Measurements from ENCODE around the gene DPM1.
"Not testable (repeated sequence)": the region's sequence is repeated elsewhere in the genome, so short reads cannot be mapped to it uniquely, and the experiment has no call there.

DPM1 gene

DNA sequence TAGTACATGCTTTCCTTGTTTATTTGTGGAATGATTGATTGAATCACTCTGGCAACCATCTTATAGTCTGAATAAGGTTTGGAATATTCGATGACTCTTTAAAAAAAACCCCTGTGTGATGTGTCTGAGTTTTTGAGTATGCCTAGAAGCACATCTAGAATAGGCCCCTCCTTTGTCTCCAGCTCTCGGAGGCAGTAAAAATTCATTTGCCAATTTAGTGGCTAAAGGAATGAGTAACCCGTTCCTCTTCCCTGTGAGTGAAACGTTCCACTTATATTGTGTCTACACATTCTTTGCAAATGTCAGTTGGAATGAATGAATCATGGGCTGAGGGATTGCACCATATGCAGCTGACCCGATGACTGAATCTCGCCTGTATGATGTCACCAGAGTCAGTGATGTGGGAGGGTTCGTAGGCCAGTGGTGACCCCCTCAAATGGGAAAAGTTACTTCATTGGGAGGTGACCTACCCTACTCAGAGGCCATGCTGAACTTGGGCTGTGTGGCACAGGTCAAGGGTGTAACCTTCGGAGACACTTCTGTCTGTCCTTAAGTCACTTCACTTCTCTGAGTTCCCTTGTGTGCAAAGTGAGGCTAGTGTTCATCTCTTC lies 21.8 kb upstream of the DPM1 start:
- DNase-seq (ENCODE audit: low read depth, low spot score): no peak

DNA sequence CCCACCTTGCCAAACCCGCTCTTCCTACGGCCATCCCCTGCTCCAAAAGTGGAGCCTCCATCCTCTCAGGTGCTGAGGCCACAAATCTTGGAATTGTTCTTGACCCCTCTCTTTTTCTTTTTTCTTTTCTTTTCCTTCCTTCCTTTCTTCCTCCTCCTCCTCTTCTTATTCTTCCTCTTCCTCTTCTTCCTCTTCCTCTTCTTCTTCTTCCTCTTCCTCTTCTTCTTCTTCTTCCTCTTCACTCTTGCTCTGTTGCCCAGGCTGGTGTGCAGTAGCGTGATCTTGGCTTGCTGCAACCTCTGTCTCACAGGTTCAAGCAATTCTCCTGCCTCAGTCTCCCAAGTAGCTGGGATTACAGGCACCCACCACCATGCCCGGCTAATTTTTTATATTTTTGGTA lies 20.2 kb upstream of the DPM1 start:
- not testable (repeated sequence) for DNase-seq (ENCODE audit: low read depth, low spot score)

DNA sequence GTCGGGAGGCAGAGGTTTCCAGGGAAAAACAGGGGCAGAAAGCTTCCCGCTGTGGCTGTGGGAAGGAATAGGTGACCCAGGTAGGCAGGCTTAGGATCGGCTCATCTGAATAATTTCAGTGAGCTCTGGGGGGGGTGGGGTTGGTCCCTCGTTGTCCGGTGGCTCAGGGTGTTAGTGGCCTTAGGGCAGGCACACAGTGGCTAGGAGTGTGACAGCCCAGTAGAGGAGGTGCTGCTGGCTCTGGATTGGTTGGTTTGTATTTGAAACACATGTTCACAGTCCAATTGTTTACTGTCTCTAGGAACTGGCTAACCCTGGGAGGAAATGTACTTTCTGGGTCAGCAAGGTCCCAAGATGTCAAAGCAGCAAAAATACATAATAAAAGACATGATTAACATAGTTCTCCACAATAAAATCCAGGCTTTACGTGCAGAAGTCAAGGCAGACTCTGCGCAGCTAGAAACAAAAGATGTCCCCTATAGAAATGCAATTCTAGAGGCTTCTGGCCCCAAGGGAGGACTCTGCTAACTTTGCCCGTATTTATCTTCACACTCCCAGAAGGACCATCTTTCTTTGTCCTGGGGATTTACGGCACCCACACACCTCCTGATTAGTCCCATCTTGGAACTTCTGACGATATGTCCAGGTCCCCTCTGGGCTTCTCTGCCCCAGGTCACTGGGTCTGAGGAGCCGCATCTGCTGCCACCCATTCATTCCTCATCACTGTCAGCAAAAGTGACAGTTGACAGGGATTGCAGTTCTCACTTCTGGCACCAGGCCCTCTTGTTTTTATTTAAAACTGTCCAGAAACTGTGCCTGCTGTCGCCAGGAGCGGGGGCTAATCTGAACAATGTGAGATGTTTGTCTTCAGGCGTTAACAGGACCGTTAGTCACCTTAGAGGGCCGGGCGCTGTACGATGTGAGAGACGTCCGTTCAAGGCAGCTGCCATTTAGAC lies 19.0 kb upstream of the DPM1 start:
- DNase-seq (ENCODE audit: low read depth, low spot score): peak; percentile 77

GRCh38 chr20:50975701-50976330 lies 17.5 kb upstream of the DPM1 start:
- no peak for DNase-seq (ENCODE audit: low read depth, low spot score)

GRCh38 chr20:50969912-50970311 lies 11.6 kb upstream of the DPM1 start:
- DNase-seq (ENCODE audit: low read depth, low spot score): no peak

DNA sequence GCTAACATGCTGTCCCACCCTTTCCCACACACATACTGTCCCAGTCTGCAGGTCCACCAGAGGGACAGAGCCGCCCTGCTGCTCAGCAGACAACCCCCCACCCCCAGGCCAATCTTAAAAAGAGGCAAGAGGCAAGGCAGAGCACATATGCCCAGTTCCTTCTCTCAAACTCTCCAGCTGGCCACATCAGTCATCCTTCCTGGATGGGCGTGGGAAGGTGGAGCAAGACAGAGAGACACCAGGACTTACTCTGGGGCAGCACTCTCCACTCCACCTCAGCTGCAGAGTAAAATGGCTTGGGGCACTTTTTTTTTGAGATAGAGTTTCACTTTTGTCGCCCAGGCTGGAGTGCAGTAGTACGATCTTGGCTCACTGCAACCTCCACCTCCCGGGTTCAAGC lies 11.1 kb upstream of the DPM1 start:
- no peak for DNase-seq (ENCODE audit: low read depth, low spot score)

DNA sequence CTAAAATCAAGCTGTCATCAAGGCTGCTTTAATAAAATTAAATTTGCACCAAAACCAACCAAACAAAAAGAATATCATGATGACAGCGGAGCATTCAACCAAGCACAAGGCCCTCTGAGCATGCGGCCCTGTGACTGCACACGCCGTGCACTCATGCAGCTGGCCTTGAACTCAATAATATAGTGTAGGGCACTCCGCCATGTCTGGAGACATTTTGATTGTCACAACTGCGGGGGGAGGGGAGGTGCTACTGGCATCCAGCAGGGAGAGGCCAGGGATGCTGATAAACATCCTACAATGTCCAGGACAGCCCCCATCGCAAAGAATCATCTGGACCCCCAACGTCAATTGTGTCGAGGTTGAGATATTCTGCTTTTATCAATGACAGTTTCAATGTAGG lies 10.0 kb upstream of the DPM1 start:
- no peak for DNase-seq (ENCODE audit: low read depth, low spot score)

- DNase-seq (ENCODE audit: low read depth, low spot score): no peak
Measured at GRCh38 chr20:50967586-50967985, 9.3 kb upstream of the DPM1 start.

GRCh38 chr20:50959543-50960126 lies 1.3 kb upstream of the DPM1 start:
- DNase-seq (ENCODE audit: low read depth, low spot score): no peak

DNA sequence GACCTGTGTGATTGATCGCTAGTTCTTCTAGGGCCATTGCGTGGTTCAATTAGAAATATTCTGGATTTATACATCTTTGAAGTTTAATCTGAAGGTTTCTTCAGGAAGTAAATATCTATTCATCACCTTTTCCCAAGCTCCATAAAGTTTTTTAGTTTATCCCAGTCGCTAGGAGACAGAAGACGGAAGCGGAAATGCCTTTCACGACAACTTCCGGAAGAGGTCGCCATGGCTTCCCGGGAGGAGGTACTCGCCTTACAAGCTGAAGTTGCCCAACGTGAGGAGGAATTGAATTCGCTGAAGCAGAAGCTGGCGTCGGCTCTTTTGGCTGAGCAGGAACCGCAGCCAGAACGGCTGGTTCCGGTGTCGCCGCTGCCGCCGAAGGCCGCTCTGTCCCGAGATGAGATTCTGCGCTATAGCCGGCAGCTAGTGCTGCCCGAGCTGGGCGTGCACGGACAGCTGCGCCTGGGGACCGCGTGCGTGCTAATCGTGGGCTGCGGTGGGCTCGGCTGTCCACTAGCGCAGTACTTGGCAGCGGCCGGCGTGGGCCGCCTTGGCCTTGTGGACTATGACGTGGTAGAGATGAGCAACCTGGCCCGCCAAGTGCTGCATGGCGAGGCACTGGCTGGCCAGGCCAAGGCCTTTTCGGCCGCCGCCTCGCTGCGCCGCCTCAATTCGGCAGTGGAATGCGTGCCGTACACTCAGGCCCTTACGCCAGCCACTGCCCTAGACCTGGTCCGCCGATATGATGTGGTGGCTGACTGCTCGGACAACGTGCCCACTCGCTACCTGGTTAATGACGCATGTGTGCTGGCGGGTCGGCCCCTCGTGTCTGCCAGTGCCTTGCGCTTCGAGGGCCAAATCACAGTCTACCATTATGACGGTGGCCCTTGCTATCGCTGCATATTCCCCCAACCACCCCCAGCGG lies 547 bp upstream of the DPM1 start, which contains the start of gene MOCS3:
MOCS3 (plus strand) TSS at position 204 of the 928 bp plus-strand sequence; CDS start at position 229, 25 bp downstream.
- peak; percentile 92 for DNase-seq (ENCODE audit: low read depth, low spot score)

- no peak for DNase-seq (ENCODE audit: low read depth, low spot score)
Measured at GRCh38 chr20:50957276-50957675, 1.1 kb downstream of the DPM1 start.

DNA sequence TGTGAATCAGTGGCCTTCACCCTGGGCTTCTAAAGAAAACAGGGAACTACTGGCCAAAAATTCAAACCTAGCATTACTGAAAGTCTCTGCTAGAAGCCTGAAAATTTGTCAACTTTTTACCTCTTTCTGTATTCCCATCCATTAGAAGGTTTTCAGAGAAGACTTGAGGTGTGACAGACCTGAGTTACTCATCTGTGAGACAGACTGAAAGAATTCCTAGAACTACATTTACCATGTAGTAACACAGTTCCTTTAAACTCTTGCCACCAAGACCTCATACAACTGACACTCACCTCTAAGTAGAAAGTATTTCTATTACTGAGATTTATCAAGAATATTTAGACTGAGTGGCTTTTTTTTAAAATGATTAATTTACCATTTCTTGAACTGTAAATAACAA lies 4.5 kb downstream of the DPM1 start:
- DNase-seq (ENCODE audit: low read depth, low spot score): no peak

DNA sequence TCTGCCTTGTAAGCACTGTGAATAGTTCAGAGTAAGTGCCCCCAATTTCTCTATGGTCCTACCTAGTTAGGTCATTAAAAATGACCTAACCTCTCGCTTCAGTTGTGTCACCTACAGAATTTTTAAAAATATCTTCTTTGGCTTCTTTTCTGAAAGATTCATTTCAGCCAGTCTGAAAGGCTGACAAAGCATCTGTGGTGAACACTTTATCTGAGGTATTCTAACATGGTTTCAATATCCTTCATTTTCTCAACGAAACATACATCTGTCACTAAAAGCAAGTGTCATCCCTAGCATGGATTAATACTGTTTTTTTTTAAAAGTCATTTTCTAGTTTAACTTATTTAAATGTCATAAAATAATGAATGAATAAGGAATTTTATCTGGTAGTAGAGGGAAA lies 5.1 kb downstream of the DPM1 start:
- DNase-seq (ENCODE audit: low read depth, low spot score): no peak

- no peak for DNase-seq (ENCODE audit: low read depth, low spot score)
Measured at GRCh38 chr20:50948132-50948785, 10.1 kb downstream of the DPM1 start.

GRCh38 chr20:50943069-50943468 lies 15.3 kb downstream of the DPM1 start:
- DNase-seq (ENCODE audit: low read depth, low spot score): no peak

- DNase-seq (ENCODE audit: low read depth, low spot score): no peak
Measured at GRCh38 chr20:50933589-50933988, 24.7 kb downstream of the DPM1 start.

DNA sequence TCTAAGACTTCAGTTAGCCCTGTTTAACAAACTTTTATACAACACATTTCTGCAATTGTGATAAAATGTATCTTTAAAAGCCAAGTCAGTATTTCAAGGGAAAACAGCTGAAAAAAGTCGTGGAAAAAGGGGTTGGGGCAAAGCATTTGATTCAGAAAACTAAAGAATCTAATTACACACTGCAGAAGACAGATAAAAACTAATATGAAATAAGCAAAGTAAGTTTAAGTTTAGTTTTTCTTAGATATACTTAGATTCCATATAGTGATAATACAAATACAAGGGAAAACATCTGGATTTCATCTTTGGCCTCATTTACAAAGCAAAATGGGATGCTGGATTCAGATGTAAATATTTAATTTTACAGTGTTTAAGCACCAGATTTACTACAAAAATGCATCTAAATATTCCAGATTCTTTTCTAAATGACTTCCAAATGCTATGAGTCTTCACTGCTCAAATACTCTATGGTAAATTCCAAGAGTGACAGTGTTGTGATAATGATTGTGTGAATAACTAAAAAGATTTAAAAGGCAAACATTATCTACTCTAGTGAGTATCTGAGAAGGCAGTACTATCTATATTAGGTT lies 25.5 kb downstream of the DPM1 start:
- no peak for DNase-seq (ENCODE audit: low read depth, low spot score)

GRCh38 chr20:50932016-50932485 lies 26.3 kb downstream of the DPM1 start:
- DNase-seq (ENCODE audit: low read depth, low spot score): no peak

DNA sequence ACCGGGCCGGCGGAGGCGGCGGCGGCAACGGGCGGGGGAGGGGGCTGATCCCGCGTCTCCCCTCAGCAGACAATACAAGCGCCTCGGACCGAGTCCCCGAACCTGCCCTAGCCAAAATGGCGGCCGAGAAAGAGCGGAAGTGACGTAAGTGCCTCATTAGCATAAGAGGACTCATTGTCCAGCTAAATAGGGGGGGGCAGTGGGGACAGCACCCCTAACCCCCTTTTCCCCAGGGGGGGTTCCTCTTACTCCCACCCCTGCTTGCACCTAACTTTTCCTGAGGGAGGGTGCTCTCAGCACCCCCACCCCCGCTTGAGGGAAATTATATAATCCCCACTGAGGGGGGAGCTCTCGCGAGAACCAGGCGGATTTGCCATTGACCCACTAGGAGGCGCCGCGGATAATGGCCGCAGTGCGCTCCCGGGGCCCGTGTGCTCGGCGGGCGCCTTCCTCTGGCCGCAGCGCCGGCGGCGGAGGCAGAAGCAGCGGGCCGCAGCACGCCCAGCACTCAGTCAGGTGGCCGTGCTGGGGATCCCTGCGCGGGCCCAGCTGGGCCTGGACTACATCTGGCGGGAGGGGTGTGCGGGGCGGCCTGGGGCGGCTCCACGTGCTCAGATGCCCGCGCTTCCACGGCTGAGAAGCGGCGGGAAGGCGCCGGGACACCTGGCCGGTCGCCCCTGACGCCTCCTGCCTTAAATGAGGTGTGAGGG lies 26.9 kb downstream of the DPM1 start, which contains the start of gene ADNP:
ADNP (minus strand) TSS at position 132 of the 710 bp plus-strand sequence. CDS start 27,441 bp downstream, outside the sequence.
- DNase-seq (ENCODE audit: low read depth, low spot score): peak; percentile 98
